Hematopoietic multipotent progenitor cell (in vitro differentiated cells): ENCODE data around the gene CCSAP. TPM values are rescaled to one million over a fixed set of nuclear protein-coding genes. Genes with fewer than 3 reads are reported as not detected.
A peak's percentile ranks its signal among the peaks of the same experiment; 100 is the strongest.
"Not testable (repeated sequence)": the region's sequence is repeated elsewhere in the genome, so short reads cannot be mapped to it uniquely, and the experiment has no call there.

Source experiments
- DNase-seq, 3 donors: peaks; one replicate each; pipeline ENCODE4 v3.0.0-alpha.2; 2011 to 2015; ENCODE audit warnings: low read depth in 2 of 3, low spot score in 2 of 3
- total RNA-seq: library from RNA; depleted of rRNA; stranded (reverse); fragments of >200 nt; gene quantifications from one replicate; pipeline ENCODE4 v1.2.3, GENCODE V29; 2012

Gene CCSAP, protein sequence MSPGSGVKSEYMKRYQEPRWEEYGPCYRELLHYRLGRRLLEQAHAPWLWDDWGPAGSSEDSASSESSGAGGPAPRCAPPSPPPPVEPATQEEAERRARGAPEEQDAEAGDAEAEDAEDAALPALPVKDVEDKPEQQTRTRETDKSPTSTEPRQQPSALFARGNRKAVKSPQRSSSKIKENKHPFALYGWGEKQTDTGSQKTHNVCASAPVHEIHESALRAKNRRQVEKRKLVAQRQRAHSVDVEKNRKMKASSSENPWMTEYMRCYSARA
- total RNA-seq: 3.0 TPM

GRCh38 chr1:229342656-229343569 is at the start of gene CCSAP:
Gene CCSAP, minus strand, starts transcription at chr1:229343047. Its CDS starts 582 bp downstream, at chr1:229342465.
- peak in 2 of 3 donors; percentile 49 to 63 for DNase-seq

DNA sequence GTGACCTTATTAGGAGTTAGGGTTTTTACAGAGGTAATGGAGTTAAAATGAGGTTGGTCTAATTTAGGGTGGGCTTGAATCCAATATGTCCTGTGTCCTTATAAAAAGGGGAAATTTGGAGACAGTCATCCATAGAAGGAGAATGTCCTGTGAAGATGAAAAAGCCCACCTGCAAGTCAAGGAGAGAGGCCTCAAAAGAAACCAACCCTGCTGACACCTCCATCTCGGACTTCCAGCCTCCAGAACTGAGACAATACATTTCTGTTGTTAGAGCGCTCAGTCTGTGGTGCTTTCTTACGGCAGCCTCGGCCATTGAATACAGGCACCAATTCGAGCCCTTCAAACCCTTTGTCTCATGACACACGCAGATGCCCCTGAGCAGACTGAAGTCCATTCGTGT is 47.3 kb upstream of the CCSAP start:
- DNase-seq: no peak

- no peak for DNase-seq
Measured at GRCh38 chr1:229388897-229389580, 46.2 kb upstream of the CCSAP start.

DNA sequence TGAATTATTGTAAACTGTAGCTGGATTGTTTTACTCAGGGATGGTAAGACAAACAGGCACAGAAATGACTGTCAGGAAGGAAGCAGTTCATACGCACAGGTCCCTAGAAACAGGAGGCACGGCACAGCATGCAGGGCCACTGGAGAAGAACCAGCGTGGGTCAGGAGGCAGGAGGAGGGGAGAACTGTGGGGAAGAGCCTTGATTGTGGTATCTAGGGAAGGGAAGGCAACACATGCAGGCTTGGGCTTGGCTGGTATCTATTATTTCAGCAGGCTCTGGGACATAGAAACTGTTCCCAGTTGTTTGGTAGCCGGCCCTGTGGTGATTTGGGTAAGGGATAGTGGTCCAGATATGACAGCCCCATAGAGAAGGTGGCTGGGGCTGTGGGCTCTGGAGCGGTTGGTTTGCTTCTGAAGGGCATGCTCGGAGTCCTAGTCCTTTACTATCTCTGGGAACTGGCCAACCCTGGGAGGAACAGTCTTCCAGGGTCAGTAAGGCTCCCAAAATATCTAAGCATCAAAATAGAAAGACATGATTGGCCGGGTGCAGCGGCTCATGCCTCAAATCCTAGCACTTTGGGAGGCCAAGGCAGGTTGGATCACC is 43.1 kb upstream of the CCSAP start:
- no peak for DNase-seq

- no peak for DNase-seq
Measured at GRCh38 chr1:229384822-229385221, 42.0 kb upstream of the CCSAP start.

DNA sequence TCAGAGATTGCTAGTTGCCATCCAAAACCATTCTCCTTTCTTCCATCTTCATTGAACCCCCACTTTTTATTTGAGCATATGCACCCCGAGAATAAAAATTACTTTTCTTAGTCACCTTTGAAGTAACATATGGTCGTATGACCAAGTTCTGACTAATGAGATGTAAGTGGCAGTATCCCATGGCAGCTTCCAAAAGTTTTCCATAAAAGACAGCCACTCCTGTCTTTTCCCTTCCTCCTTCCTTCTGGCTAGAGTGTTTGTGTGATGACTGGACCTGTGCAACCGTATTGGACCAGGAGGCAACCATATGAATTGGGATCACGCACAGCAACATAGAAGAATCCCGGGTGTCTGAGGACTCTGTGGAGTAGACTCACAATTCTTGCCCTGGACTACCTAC is 41.1 kb upstream of the CCSAP start:
- no peak for DNase-seq

- no peak for DNase-seq
Measured at GRCh38 chr1:229383188-229383587, 40.3 kb upstream of the CCSAP start.

GRCh38 chr1:229381234-229381633 is 38.4 kb upstream of the CCSAP start:
- no peak for DNase-seq

DNA sequence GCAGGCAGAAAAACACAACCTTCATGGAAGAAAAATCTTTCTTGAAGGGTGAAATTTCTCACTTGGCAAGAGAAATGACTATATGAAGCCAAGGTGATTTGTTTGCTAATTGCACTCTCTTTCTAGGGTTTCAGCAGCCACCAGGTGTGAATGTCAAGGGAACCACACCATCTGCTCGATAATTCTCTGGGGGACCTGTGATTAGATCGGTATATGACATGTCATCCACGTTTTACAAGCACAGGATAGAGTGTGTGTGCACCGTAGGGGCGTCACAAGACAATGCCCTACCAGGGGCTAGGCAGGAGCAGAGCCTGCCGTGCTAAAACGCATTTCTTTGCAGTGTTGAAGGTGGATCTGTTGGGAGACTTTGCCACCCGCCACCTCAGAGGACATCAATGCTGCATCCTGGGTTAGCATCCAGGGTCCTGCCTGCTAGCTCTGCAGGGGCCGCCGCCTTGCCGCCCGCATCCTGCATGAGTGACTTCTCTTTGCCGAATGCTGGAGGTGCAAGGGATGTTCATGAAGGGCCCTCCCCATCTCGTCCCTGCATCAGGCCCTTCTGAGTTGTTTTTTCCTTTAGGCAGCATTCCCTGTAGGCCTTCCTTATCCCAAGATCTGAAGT is 37.8 kb upstream of the CCSAP start:
- DNase-seq: no peak

- no peak for DNase-seq
Measured at GRCh38 chr1:229379846-229380245, 37.0 kb upstream of the CCSAP start.

GRCh38 chr1:229378586-229379367 is 35.9 kb upstream of the CCSAP start:
- no peak for DNase-seq

- not testable (repeated sequence) for DNase-seq
Measured at GRCh38 chr1:229378035-229378434, 35.2 kb upstream of the CCSAP start.

DNA sequence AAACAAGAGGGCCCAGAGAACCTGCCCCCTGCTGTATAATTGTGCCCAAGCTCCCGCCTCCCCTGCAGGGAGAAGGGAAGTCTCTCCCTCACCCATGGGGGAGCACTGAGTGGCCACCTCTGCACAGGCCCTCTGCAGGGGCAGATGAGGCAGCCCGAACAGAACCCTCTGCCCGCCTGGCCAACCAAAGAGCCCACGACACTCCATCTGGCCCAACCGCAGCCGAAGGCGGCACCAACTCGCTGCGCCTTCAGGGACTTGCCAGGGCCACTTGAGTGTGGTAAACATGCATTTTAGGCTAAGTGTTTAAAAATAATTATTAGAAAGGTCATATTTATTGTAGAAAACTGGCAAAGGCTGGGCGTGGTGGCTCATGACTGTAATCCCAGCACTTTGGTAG is 34.6 kb upstream of the CCSAP start:
- DNase-seq: no peak

DNA sequence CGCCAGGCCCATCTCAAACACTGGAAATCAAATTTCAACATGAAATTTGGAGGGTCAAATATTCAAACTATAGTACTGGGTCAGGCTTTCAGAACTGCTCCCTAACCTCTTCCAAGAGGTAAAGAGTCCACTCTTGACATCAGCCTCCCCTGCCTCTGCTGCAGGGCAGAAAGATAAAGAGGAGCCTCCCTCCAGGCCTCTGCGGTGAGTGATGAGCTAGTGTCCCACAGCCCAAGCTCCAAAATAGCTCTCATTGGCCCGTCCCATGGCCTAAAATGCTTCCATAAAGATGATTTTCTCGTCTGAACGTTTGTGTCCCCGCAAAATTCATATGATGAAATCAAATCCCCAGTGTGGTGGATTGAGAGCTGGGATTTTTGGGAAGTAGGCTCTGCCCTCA is 33.7 kb upstream of the CCSAP start:
- no peak for DNase-seq

- no peak for DNase-seq
Measured at GRCh38 chr1:229374485-229374884, 31.6 kb upstream of the CCSAP start.

DNA sequence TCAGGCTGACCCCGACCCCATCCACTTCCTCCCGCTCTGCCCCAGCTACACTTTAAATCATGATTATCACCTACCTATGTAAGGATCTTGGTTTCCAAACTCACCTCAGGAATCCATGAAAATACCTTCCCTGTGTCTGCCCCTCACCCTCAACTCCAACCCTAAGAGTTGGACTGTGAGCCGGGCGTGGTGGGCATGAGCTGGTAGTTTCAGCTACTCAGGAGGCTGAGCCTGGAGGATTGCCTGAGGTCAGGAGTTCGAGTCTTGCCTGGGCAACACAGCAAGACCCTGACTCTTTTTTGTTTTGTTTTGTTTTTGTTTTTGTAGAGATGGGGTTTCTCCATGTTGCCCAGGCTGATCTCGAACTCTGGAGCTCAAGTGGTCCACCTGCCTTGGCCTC is 30.5 kb upstream of the CCSAP start:
- DNase-seq: no peak

- no peak for DNase-seq
Measured at GRCh38 chr1:229372251-229372650, 29.4 kb upstream of the CCSAP start.

DNA sequence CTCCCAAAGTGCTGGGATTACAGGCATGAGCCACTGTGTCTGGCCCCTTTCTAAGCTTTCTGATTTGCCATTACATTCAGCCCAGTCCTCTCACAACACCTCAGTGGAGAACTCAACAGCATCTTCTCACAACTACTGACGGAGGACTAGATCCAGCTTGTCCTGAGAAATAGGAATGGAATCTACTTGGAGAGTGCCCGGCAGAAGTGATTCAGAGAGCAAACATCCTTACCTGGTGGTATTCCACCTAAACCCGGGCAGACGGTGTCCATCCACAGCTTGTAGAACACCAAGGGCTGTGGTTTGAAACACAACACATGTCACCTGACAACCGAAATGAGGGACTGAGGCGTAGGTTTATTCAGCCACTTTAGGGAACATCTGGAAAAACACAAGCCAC is 28.8 kb upstream of the CCSAP start:
- DNase-seq: no peak

GRCh38 chr1:229370601-229371021 is 27.8 kb upstream of the CCSAP start:
- peak in 2 of 3 donors; percentile 43 to 64 for DNase-seq

GRCh38 chr1:229368347-229368746 is 25.5 kb upstream of the CCSAP start:
- DNase-seq: no peak
